Measurements from ENCODE around the gene ITPKB. TPM values are rescaled to one million over a fixed set of nuclear protein-coding genes. Genes with fewer than 3 reads are reported as not detected.

The ITPKB gene
- total RNA-seq, 1 donor, result 4.7 TPM

GRCh38 chr1:226731257-226731893 is 7.7 kb downstream of the ITPKB start:
- no peak overlapping the region for H3K4me3 ChIP-seq (ENCODE audit: low read depth, low read length)
- no peak for DNase-seq (ENCODE audit: low read depth)
- TF ChIP-seq CTCF (IDR thresholded peaks at IDR 0.05; ENCODE audit: insufficient read depth, low read depth, low read length), result no peak

- no peak for TF ChIP-seq CTCF (IDR thresholded peaks at IDR 0.05; ENCODE audit: insufficient read depth, low read depth, low read length)
Observed at GRCh38 chr1:226730836-226731235, 8.2 kb downstream of the ITPKB start.

DNA sequence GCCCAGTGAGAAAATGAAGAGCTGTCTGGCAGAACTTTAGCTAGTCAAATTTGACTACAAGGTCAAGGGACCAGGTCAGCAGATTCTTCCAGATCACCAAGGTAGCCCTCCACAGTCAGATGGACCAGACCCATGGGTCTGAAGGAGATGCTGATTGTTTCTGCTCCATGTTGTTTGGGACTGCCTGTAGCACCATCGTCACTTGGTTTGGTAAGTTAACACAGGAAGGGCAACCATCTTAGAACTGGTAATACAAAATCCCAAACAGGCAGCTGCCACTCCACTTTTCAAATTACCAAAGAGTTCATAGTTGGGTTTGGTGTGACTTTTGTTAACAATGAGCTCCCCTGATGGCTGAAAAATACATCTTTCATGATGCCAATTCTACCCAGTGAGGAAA is 9.0 kb downstream of the ITPKB start:
- DNase-seq (ENCODE audit: low read depth), result no peak
- no peak for TF ChIP-seq CTCF (IDR thresholded peaks at IDR 0.05; ENCODE audit: insufficient read depth, low read depth, low read length)
- no peak overlapping the region for H3K4me3 ChIP-seq (ENCODE audit: low read depth, low read length)

More at GRCh38 chr1:226730836-226731235, 8.2 kb downstream of the ITPKB start:
- no peak overlapping the region for H3K4me3 ChIP-seq (ENCODE audit: low read depth, low read length)
- DNase-seq (ENCODE audit: low read depth), result no peak

DNA sequence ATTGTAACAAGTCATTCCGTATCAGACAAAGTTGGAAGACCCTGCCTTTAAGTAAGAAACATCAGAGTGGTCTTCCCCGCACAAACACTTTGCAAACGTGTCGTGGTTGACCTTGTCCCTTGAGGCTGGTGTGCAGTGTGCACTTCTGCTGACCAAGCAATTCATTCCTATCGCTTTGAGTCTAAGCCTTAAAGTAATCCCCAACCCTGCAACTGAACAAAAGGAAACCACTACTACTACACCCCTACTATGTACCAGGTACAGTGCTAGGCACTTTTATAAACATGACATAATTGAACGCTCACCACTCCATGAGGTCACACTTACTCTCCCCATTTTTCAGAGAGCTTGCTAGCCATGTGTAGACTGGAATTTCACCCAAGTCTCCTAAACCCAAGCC is 10.6 kb downstream of the ITPKB start:
- no peak for TF ChIP-seq CTCF (IDR thresholded peaks at IDR 0.05; ENCODE audit: insufficient read depth, low read depth, low read length)
- DNase-seq (ENCODE audit: low read depth), result no peak
- H3K4me3 ChIP-seq (ENCODE audit: low read depth, low read length), result no peak overlapping the region

DNA sequence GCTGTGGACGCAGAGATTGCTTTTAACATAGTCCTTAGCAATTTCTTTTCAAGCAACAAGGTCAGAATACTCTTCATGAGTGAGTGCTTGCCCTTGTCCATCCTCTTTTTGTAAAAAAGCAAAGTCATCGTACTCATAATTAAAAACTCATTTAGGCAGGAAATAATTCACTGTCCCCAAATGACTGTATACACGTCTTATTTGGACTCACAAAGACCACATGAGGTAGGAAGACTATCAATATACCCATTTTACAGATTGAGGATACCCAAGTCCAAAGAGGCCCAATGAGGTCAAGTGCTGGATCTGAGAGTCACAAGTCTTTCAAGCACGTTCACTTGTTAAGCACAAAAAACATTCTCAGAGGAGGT is 13.2 kb downstream of the ITPKB start:
- no peak for DNase-seq (ENCODE audit: low read depth)
- H3K4me3 ChIP-seq (ENCODE audit: low read depth, low read length), result no peak overlapping the region
- no peak for TF ChIP-seq CTCF (IDR thresholded peaks at IDR 0.05; ENCODE audit: insufficient read depth, low read depth, low read length)

DNA sequence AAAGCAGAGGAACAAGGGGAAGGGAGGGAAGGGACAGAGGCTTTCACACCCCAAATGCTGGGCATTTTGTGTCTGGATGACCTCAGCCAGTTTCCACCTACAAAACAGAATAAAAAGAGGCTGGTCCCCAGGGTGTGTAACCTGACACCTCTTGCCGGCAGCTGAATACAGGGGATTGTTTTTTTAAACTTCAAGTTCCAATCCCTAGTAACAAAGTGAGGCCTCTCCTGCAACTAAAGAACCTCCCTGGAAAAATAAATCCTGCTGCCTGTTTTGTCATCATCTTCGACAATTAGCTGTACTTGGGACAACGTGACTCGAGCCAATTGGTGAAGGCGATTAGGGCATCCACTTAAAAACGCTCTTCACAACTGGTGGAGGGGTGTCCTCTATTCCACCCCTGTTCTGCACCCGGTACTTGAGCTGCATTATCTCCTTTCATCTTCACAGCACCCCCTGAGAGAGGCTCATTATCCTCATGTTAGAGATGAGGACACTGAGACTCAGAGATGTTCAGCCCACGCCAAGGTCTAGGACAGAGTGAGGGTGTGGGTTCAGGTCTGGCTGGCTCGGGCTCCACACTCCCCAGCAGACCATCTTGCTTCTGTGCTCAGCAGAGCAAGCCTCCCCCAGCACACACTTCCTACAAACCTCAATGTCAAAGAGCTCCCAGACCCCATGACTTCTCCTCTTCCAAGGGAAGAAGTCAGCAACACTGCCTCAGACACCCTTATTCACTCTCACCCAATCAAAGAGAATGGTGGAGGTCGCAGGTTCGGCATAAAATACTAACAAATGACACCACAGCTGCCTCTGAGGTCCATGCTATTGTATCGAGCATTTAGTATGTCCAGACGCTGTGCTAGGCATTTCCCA is 15.2 kb downstream of the ITPKB start:
- DNase-seq (ENCODE audit: low read depth), result peak; percentile 68
- TF ChIP-seq CTCF (IDR thresholded peaks at IDR 0.05; ENCODE audit: insufficient read depth, low read depth, low read length), result no peak
- H3K4me3 ChIP-seq (ENCODE audit: low read depth, low read length), result no peak overlapping the region

All from fibroblast of villous mesenchyme (primary cell).